ENCODE measurements around the gene CSAD. TPM values are rescaled to one million over a fixed set of nuclear protein-coding genes. Genes with fewer than 3 reads are reported as not detected.

Gene CSAD
- total and polyA plus RNA-seq, 2 experiments from 2014 or later = 15.7 to 16.8 TPM

DNA sequence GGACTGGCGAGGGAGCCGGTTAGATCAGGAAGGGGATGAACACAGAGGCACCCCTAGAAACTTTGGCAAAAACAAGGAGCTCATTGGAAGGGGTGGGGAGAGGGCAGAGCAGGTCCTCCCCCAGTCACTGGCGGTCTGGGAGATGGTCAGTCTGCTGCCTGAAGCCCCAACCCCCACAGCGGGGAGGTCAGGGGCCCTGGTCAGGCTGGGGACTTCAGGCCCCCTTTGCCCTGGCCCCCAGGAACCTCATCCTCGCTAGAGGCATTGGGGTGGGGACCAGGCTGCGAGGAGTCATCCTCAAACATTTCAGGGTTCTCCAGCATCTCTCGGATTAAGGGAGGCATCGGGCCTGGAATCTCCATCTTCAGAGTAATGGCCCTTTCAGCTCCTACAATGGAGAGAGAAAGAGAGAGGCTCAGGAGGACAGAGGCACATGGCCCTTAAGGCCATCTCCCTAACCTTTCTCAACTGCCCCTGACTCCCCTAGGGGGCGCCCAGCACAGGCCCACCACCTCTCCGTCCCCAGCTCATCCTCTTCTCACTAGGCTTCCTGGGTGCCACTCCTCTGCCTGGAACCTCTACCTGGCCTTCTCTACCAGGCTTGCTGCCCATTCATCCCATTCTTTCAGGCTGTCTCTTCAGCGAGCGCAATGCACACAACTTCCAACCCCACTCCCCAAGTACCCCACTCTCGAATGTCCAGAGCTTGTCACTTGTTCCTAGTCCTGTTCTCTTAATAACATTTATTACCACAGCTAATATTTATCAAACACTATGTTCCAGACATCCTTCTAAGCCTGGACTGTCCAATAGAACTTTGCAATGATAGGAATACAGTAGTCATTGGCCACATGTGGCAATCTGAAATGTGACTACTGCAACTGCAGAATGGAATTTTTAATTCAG is 31.0 kb upstream of the CSAD start:
- Histone ChIP-seq H2AFZ (no peak overlapping the region), H3K36me3 (replicated peaks; ENCODE audit: insufficient read depth, low read depth) (no peaks in the 10 kb centered on the region), H4K20me1 (ENCODE audit: insufficient read depth, poor library complexity, severe bottlenecking) (peaks cover 21% of the 10 kb centered on the region), H3K9me2 (replicated peaks; ENCODE audit: insufficient read depth) (no peaks in the 10 kb centered on the region), H3K4me1 (ENCODE audit: insufficient read depth) (peaks cover 14% of the 10 kb centered on the region), H3K79me2 (peaks cover 24% of the 10 kb centered on the region), H3K27me3 (no peaks in the 10 kb centered on the region), H3K27ac (no peak overlapping the region), H3K4me3 (no peak overlapping the region), H3K4me2 (no peak overlapping the region), H3K9me3 (ENCODE audit: low read depth) (no peaks in the 10 kb centered on the region)
- no peak for DNase-seq (ENCODE audit: low spot score)
- no peak for TF ChIP-seq EZH2 (IDR thresholded peaks at IDR 0.05; ENCODE audit: borderline replicate concordance)
- TF ChIP-seq, protein P1, sequence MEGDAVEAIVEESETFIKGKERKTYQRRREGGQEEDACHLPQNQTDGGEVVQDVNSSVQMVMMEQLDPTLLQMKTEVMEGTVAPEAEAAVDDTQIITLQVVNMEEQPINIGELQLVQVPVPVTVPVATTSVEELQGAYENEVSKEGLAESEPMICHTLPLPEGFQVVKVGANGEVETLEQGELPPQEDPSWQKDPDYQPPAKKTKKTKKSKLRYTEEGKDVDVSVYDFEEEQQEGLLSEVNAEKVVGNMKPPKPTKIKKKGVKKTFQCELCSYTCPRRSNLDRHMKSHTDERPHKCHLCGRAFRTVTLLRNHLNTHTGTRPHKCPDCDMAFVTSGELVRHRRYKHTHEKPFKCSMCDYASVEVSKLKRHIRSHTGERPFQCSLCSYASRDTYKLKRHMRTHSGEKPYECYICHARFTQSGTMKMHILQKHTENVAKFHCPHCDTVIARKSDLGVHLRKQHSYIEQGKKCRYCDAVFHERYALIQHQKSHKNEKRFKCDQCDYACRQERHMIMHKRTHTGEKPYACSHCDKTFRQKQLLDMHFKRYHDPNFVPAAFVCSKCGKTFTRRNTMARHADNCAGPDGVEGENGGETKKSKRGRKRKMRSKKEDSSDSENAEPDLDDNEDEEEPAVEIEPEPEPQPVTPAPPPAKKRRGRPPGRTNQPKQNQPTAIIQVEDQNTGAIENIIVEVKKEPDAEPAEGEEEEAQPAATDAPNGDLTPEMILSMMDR (IDR thresholded peaks at IDR 0.05; ENCODE audit: poor library complexity) = peak; percentile 20
- no peak for TF ChIP-seq EZH2phosphoT487 (IDR thresholded peaks at IDR 0.05; ENCODE audit: low read depth, severe bottlenecking, unreplicated experiment)
- 89% methylated on average over 13 of the region's 13 CpGs for WGBS (ENCODE audit: low lambda C conversion rate, missing lambda C conversion rate)

DNA sequence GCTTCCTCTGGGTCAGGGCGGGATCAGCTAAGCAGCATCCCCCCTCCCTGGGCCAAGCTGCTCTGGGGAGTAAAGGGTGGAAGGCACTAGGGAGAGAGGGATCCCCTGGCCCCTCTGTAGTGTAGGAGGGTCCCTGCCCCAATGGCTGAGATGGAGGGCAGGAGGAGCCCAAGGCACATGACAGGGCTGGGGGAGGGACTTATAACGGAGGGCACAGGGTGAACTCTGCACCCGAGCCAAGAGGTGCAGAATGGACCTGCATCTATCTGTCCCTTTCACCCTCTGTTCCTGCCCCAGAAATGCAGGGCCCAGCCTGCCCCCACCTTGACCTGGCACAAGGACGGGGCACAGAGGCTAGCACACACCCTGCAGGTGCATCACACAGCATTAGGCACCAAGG is 30.1 kb upstream of the CSAD start:
- Histone ChIP-seq H2AFZ (no peak overlapping the region), H3K36me3 (replicated peaks; ENCODE audit: insufficient read depth, low read depth) (no peaks in the 10 kb centered on the region), H3K27ac (no peak overlapping the region), H3K4me2 (no peak overlapping the region), H4K20me1 (ENCODE audit: insufficient read depth, poor library complexity, severe bottlenecking) (peaks cover 17% of the 10 kb centered on the region), H3K9me3 (ENCODE audit: low read depth) (no peaks in the 10 kb centered on the region), H3K4me3 (no peak overlapping the region), H3K79me2 (peaks cover 16% of the 10 kb centered on the region), H3K27me3 (no peaks in the 10 kb centered on the region), H3K4me1 (ENCODE audit: insufficient read depth) (peaks cover 6% of the 10 kb centered on the region), H3K9me2 (replicated peaks; ENCODE audit: insufficient read depth) (no peaks in the 10 kb centered on the region)
- WGBS (ENCODE audit: low lambda C conversion rate, missing lambda C conversion rate) = 98% methylated on average over 4 of the region's 4 CpGs
- DNase-seq (ENCODE audit: low spot score) = no peak
- TF ChIP-seq, protein P1 (IDR thresholded peaks at IDR 0.05; ENCODE audit: poor library complexity) = no peak
- TF ChIP-seq EZH2phosphoT487 (IDR thresholded peaks at IDR 0.05; ENCODE audit: low read depth, severe bottlenecking, unreplicated experiment) = no peak
- TF ChIP-seq EZH2 (IDR thresholded peaks at IDR 0.05; ENCODE audit: borderline replicate concordance) = no peak

DNA sequence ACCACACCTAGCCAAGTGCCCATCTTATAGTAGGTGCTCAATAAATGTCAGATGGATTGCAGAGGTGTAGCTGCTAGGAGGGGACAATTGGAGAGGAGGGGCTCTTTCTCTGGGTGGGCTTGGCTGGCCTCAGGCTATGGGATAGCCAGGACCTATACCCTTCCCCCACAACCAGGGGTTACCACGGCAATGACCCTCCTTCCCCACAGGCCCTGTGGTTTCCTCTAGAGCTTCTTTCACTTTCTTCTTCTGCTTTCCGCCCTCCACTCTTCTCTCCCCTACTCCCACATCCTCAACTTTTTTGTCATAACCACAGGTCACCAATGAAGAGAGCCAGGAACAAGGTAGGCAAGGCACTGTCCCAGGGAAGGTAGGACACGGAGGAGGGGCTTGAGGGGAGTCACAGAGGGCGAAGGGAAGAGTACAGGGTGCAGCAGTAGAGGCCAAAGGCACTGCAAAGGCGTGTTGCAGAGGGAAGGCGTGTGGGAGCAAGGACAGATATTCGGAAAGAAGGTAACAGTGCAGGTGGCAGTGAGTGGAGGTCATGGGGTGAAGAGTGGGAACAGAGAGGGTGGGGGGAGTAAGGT is 28.2 kb upstream of the CSAD start:
- H3K4me3 ChIP-seq = no peak overlapping the region
- no peak overlapping the region for H3K27ac ChIP-seq
- no peaks in the 10 kb centered on the region for H3K27me3 ChIP-seq
- no peaks in the 10 kb centered on the region for H3K9me3 ChIP-seq (ENCODE audit: low read depth)
- no peaks in the 10 kb centered on the region for H3K9me2 ChIP-seq (replicated peaks; ENCODE audit: insufficient read depth)
- no peak overlapping the region for H3K4me2 ChIP-seq
- no peak overlapping the region for H2AFZ ChIP-seq
- no peaks in the 10 kb centered on the region for H3K4me1 ChIP-seq (ENCODE audit: insufficient read depth)
- no peaks in the 10 kb centered on the region for H3K36me3 ChIP-seq (replicated peaks; ENCODE audit: insufficient read depth, low read depth)
- WGBS (ENCODE audit: low lambda C conversion rate, missing lambda C conversion rate) = 85% methylated on average over 7 of the region's 7 CpGs
- DNase-seq (ENCODE audit: low spot score) = no peak
- peaks cover 9% of the 10 kb centered on the region for H4K20me1 ChIP-seq (ENCODE audit: insufficient read depth, poor library complexity, severe bottlenecking)
- no peaks in the 10 kb centered on the region for H3K79me2 ChIP-seq
- TF ChIP-seq EZH2 (IDR thresholded peaks at IDR 0.05; ENCODE audit: borderline replicate concordance) (no peak), EZH2phosphoT487 (IDR thresholded peaks at IDR 0.05; ENCODE audit: low read depth, severe bottlenecking, unreplicated experiment) (no peak)
- TF ChIP-seq, protein P1 (IDR thresholded peaks at IDR 0.05; ENCODE audit: poor library complexity) = no peak

Data from hepatocyte (in vitro differentiated cells).